Umbilical cord (tissue), 2 donors: ENCODE measurements around the gene PLEKHA3. TPM values are rescaled to one million over a fixed set of nuclear protein-coding genes. Genes with fewer than 3 reads are reported as not detected.
"Not testable (repeated sequence)": the region's sequence is repeated elsewhere in the genome, so short reads cannot be mapped to it uniquely, and the experiment has no call there.

Experiments used
- DNase-seq: peaks from one replicate; pipeline ENCODE4 v3.0.0-alpha.2; 2015; ENCODE audit warnings: low spot score
- total RNA-seq: library from RNA; depleted of rRNA; stranded (reverse); fragments of >200 nt; gene quantifications from one replicate; pipeline ENCODE4 v1.2.3, GENCODE V29; 2014; ENCODE audit warnings: low replicate concordance; ENCODE audit not compliant: insufficient read depth

PLEKHA3 gene
- total RNA-seq, 1 donor from 2014 or later = 19.0 TPM

DNA sequence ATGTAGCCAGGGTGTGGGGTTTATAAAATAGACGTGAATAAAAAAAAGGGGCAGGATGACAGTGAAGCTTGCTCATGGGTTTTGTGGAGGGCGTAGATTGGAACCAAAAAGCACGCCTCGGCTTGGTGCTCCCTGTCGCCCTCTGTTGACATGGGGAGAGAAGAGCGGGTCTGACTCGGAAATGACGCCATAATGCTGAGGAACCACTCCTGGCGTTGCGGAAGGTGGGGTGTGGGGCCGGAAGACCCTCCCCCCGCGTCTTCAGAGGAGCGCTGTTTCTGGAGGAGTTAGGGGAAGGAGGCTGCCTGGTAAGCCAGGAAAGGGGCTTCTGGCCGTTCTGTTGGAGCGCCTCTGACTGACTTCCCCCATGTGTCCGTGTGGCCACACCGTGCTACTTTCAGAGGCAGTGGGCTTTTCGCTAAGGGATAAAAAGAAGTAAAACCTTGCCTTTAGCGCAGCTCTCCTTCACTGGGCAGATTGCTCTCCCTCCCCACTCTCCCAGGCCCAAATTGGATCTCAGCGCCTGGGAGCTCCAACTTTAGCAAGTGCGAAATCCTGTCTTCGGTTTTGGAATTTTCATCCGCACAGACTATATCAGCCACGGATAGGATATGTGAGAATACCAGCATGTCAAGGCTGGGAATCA is 42.8 kb downstream of the PLEKHA3 start:
- DNase-seq = peak; percentile 85

DNA sequence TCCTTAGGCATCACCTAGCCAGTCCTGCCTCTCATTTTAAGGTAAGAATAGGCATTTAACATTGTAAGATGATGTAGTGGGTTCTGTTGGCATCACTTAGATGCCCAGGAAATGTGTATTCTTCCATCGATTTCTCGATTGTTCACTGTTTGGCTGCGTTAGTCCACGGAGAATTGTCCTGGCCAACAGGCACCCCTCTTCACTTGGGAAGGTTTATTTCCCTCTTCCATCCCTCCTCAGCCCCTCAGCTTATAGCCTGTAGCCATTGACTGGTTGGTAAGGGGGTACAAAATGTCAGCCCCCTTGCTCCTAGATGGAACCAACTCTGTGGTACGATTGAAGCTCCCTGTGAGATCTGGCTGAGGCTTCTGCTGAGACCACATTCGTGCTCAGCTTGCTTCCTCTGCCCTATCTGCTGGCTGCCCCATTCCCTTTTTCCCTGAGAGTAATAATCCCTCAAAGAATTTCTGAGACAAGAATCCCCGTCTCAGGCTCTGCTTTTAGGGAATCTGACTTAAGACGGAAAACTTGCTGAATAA is 43.4 kb downstream of the PLEKHA3 start:
- DNase-seq = no peak

DNA sequence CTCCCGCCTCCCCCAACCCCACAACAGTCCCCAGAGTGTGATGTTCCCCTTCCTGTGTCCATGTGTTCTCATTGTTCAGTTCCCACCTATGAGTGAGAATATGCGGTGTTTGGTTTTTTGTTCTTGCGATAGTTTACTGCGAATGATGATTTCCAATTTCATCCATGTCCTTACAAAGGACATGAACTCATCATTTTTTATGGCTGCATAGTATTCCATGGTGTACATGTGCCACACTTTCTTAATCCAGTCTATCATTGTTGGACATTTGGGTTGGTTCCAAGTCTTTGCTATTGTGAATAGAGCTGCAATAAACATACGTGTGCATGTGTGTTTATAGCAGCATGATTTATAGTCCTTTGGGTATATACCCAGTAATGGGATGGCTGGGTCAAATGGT is 44.8 kb downstream of the PLEKHA3 start:
- not testable (repeated sequence) for DNase-seq

DNA sequence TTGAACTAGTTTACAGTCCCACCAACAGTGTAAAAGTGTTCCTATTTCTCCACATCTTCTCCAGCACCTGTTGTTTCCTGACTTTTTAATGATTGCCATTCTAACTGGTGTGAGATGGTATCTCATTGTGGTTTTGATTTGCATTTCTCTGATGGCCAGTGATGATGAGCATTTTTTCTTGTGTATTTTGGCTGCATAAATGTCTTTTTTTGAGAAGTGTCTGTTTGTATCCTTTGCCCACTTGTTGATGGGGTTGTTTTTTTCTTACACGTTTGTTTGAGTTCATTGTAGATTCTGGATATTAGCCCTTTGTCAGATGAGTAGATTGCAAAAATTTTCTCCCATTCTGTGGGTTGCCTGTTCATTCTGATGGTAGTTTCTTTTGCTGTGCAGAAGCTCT is 45.2 kb downstream of the PLEKHA3 start:
- DNase-seq = not testable (repeated sequence)

DNA sequence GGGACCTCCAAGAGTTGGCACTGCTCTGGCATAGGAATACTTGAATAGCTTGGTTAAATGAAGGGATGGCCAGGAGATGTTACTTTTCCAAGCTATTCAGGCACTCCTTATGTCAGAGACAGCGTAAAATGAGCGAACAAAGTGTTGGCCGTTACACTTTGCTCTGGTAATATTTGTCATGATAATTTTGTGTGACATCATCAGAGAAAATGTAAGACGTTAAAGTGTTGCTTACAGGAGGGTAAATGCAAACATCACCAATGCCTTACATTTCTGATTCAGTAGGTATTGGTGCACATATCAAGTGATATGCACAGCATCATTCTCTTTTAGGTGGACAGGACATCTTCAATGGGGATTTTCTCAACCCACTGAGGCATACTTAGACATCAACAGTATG is 46.0 kb downstream of the PLEKHA3 start:
- DNase-seq = no peak

DNA sequence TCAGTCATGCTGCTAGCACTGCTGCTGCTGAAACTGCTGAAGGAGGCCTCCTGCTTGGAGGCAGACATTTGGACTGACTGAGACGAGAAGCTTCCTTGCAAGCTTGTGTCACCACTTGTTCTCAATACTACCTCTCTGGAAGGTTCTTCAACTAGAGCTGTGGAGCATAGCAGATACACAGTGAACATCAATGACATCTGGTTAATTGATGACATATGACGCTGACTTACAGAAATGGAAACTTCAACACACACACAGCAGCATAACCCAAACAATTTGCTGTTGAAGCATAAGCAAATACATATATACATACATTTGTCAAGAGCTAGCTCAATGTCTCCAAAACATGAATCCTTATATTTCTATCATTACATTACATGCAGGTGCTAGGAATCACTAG is 47.3 kb downstream of the PLEKHA3 start:
- DNase-seq = no peak

DNA sequence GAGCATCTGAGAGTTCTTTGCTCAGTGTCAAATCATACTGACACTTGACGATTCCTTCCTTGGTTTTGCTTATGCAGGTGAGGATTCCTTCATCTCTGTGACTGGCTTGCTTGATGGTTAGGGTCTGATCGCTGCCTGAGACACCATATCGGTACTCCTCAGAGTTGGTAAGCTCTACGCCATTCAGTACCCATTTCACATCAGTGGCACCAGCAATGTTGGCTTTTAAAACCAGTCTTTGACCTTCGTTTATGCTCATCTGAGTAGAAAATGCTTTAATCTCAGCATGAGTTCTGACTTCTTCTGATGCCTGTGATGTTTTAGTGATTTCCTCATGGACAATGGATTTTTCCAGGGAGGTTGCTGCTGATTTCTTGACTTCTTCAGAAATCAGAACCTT is 48.4 kb downstream of the PLEKHA3 start:
- no peak for DNase-seq

DNA sequence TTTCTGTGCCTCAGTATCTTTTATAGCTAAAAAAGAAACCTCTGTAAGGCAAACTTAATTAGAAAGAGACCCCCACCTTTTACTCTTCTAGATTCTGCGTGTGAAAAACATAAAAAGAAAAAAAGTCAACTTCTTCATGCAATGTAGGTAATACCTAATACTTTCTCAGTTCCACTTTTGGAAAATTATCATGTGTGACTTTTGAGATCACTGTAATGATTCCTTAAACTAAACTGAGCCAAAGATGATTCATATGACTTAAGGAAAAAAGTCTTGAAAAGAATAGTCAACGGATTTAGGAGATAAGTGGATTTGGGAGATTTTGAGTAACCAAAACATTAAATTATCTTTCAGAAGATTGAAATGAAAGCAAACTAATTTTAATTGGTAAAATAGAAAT is 48.9 kb downstream of the PLEKHA3 start:
- DNase-seq = peak; percentile 10

DNA sequence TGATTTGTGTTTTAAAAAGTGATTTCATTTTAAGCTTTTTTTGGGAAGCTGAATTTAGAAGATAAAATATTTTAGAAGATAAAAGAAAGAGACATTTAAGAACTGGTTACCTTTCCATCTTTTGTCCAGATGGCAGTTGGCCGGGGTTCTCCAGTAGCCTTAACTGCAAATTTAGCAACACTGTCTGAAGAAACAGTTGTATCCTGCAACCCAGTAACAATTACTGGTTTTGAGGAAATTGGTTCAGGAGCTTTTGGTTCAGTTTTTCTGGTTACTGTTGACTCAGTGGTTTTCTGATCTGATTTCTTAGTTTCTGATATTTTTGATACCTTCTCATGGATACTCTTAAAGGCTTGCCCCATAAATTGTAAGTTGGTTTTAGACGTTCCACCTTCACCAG is 49.9 kb downstream of the PLEKHA3 start:
- DNase-seq = no peak

DNA sequence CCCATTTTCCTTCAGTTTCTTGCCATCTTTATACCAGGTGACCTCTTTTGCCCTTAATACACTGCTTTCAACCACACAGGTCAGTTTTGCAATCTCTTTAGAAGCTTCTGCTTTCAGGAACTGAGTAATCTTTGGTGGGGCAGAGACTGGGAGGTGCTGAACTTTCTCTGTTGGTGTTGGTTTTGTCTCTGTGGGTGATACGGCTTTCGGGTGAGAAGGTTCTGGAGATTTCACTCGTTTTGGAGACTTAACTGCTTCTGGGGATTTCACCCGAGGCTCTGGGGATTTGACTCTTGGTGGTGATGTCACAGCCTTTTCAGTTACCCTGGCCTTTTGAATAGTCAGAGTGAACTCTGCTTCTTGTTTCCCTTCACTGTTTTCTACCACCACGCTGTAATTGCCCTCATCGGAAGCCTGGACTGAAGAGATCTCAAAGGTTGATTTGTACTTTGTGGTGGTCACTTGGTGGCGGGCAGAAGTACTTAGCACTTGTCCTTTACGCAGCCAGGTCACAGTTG is 50.4 kb downstream of the PLEKHA3 start:
- DNase-seq = no peak

DNA sequence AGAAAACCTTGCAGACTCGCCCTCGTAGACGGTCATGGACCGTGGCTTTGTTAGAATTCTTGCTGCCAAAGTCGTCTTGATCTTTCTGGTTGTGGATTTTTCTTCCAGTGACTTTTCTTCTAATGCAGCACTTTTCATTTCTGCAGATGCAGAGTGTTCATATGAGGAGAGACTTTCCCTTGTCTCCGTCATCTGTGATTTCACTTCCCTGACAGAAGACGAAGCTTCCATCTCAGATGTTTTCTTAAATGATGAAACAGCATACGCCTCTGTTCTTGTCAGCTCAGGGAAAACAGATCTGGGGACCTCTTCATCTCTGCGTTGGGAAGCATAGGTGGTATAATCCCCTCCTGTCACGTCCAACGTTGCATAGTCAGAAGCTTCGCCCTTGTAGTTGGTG is 50.9 kb downstream of the PLEKHA3 start:
- no peak for DNase-seq

DNA sequence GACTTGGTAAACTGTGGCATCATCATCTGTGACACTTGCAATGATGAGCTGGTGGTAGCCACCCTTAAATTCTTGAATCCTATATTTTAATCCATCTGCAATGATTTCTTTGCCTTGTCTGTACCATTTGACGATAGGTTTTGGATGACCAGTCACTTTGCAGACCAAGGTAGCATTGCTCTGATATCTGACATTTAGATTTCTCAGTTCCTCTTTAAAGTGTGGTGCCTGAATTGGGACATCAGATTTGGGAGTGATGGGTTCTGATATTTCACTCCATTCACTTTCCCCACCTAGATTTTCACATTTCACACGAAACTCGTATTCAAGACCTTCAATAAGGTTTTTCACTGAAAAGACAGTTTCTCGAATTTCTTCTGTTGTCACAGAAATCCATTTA is 55.8 kb downstream of the PLEKHA3 start:
- DNase-seq = no peak

DNA sequence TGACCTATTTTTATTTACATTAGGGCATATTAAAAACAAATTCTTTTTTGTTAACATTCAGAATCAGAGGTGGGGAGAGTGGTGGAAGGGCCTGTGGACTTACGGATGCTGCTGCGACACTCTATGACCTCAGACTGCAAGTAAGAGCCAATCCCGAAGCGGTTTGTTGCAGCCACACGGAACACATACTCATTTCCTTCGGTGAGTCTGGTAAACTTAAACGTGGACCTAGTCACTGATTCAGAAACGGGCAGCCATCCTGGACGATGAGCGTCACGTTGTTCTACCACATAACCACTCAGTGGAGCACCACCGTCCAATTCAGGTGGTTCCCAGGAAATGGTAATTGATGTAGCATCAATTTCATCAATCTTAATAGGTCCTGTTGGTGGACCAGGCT is 61.9 kb downstream of the PLEKHA3 start:
- DNase-seq = no peak

DNA sequence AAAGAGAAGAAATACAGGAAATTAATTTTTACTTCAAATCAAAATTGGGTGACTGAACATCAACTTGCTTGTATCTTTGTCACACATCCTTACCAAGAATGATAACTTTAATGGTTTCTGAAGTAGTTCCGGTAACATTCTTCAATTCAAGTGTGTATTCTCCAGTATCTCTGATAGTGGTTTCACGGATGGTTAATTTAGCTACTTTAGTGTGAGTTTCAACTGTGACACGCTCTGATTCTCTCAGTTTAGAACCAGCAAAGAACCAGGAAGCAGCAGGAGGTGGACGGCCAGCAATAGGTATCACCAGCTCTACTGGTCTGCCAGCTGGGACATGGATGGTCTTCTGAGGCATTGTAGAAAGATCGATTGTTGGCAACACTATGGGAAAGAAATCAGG is 62.3 kb downstream of the PLEKHA3 start:
- no peak for DNase-seq

DNA sequence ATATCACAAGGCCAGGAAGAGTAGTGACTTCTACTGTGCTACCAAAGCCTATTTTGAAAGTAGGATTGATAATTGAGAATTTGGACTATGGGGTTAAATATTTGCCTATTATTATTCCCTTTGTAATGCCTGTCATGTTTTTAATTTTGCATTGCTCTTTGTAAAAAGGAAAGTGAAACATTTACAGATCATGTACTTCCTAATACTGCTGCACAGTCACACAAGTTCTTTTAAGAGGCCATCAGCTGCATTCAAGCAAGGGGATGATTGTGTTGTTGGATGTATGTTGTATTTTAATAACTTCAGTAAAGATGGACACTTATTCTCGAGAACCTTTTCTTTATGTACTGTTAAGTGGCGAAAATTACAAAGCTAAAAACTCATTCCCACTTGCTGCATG is 70.1 kb downstream of the PLEKHA3 start:
- no peak for DNase-seq

DNA sequence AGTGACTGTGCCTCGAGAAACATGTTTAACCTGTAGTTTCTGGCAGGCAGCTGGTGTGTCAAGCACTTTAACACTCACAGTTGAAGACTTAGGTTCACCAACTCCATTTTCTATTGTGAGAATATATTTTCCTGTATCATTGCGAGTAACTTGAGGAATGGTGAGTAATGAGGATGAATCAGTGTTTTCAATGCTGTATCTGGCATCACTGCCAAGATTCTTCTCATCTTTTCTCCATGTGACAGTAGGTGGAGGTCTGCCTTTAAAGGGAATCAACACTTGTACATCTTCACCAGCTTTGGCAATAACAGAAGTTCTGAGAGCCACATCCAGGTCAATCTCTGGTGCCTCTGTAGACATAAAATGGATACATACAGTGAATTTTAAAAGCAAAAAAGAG is 72.8 kb downstream of the PLEKHA3 start:
- DNase-seq = no peak

Other genes starting within 250 kb of the PLEKHA3 start
- gene PRKRA, start 29.3 kb upstream of the PLEKHA3 start, total RNA-seq = 134 TPM
- 18.1 TPM for gene PJVK, start 29.1 kb upstream of the PLEKHA3 start, total RNA-seq
- 109 TPM for gene FKBP7, start 1.9 kb upstream of the PLEKHA3 start, total RNA-seq